SIG-M5 treated with dmso at 0.1 percent for 504 hours (cell line): ENCODE measurements around the gene PM20D2.

Experiments
- DNase-seq: peaks from one replicate; lab custom pipeline; 2025; ENCODE audit not compliant: unreplicated experiment; lab: John Stamatoyannopoulos, UW

PM20D2 gene

GRCh38 chr6:89200706-89201215, 54.9 kb downstream of the PM20D2 start:
- DNase-seq, result no peak

DNA sequence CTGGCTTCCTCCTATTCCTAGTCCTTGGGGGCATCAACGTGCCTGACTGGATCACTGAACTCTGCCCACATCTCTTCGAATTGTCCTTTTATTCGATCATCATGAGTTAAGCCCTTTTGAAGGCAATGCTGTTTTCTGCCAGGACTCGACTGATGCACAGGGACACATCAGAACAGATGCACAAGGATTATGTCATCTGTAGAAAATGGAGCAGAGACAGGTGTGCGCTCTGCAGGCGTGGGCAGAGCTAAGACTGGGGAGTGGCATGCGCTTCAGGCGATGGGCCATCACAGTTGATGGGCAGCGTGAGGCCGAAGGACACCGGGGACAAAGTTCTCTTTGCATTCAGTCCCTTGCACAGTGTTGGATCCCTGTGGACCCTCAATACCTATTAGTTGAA, 58.2 kb downstream of the PM20D2 start:
- no peak for DNase-seq

DNA sequence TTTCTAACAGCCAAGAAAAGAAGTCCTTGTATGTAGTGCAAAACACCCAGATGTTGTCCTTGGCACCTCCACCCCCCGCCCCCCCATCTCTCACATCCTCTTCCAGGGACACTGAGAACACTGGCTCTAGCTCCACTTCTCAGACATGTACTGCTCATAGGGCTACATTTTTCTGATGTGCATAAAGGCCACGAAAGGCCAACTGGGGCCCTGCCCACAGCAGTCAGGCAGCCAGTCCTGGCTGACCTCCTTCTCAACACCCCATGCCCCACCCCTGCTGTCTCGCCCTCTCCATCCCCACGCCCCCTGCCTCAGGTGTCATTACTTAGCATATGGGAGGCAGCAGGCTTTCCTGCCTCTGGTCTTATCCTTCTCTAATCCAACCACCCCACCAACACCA, 60.0 kb downstream of the PM20D2 start:
- no peak for DNase-seq

GRCh38 chr6:89208551-89208950, 62.7 kb downstream of the PM20D2 start:
- DNase-seq, result no peak

DNA sequence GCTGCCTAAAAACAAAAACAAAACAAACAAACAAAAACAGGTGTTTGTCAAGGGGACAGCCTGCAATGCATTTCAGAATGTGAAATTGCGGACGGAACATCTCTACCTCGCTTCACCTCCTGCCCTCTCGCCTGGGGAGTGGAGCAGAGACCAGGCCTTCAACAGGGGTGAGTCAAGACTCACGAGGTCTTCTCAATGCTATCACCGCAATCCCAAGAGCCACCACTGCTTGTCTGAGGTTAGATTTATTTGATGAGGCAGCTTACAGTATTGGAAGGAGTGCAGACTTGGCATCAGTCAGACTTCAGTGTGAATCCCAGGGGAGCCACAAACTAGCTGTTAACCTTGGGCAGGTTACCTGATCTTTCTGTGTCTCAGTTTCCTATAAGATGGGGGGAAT, 63.6 kb downstream of the PM20D2 start:
- no peak for DNase-seq

- DNase-seq, result no peak
These were observed 66.6 kb downstream of the PM20D2 start for GRCh38 chr6:89212472-89212871.

DNA sequence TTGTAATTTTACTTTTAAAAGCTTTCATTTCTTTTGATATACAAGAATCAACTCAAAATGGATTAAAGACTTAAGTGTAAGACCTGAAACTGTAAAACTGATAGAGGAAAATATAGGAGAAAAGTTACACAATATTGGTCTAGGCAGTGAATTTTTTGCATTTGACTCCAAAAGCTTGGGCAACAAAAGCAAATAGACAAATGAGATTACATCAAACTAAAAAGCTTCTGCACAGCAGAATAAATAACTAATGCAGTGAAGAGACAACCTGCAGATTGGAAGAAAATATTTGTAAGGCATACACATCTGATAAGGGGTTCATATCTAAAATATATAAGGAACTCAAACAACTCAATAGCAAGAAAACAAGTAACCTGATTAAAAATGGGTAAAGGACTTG, 68.3 kb downstream of the PM20D2 start:
- no peak for DNase-seq
